ENCODE results near the gene GRM8.

GRM8 gene

GRCh38 chr7:127230192-127230925, 22.4 kb downstream of the GRM8 start:
- DNase-seq = no peak

DNA sequence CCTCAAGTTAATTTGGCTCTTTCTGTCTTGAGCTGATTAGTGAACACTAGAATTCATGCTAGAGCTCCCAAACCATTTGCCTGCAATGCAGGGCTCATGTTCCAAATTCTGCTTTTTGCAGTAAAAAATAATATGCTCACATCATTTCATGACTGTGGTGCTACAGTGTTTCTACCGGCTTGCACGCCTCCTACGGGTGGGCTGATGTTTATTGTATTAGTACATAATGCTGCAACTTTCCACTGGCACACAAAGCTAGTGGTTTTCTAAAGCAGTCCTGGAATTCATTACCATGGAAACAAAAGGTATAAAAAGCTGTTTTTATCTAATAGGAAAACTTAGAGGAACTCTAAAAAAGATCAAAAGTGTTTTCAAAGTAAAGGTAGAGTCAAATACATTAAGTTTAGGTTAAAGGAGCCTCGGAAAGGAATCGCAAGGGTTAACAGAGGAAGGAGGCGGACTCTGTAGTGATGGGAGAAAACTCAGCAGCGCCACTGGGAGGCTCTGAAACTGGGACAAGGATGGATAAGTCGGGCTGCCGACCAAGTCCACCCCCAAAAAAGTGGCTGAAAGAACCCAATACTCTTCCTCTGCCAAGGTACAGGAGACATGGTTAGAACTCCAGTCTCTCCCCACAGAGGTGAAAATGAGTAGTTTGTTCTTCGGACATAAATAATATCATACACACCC, 25.9 kb downstream of the GRM8 start:
- no peak for DNase-seq

GRCh38 chr7:127221731-127222130, 31.0 kb downstream of the GRM8 start:
- DNase-seq = no peak

DNA sequence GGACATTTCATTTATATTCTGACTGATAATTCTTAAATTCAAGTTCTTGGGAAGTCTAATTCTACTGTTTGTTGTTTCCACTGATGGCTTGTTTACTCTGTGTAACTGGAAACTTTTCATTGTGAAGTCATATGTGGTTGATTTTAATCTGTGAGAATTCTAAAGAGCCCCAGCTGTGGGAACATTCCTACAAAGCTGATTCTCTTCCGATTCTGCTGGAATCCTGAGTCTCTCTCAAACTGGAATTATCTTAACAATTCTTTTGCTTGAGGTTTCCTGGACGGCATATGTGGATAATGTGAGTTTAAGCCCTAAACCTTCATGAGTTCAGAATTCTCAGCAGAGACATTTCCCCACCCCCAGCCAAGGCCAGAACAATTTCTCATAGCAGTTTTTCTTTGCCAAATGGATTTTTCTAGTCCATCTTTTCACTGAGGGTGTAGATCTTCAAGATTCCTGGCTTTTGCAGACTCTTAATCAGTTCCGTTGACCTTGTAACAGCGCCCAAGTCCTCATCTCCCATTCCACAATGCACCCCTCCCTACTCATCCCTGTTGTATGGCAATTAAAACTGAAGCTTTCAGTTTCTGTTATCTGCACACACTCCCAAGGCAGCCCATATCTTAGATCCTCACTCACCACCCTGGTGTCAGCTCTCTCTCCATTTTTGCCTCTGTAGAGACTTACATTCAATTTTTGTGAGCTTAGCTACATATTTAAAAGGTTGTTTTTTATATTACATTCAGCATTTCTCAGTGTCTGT, 37.6 kb downstream of the GRM8 start:
- no peak for DNase-seq

DNA sequence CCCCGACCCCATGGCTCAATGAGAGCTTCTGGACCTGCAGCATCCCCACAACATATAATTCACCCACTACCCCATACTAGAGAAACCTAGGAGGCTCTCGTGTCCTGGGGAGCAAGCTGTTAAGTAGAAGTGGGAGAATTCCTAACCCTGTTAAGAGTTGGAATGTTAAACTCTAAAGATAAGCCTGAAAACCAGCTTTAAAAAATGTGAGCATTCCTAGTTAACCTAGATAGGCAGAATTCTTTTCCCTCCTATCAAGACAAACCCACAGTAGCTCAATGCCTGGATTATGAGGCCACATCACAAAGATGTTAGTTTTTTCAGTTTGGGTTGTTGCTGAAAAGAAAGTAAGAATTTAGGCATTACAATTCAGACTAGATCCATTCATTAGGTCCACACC, 42.9 kb downstream of the GRM8 start:
- no peak for DNase-seq

- no peak for DNase-seq
These were observed 43.9 kb downstream of the GRM8 start for GRCh38 chr7:127208860-127209259.

DNA sequence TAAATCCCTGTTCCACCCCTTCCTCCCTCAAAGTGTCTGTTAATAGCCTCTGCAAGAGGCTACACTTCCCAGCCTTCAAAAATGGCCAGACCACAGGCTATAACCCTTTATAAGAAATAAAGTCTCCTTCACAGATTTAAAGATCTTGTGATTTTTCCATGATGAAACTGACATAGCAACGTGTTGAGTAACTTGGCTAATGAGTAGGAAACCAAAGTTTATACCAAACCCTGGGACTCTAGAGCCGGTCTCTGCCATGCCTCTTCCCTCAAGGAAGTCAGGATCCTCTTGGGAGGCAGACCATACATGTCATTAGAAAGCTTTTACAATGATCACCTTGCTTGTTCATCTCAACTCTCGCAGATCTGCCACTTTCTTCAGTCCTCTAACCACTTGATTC, 44.4 kb downstream of the GRM8 start:
- DNase-seq = no peak

- DNase-seq = no peak
These were observed 44.9 kb downstream of the GRM8 start for GRCh38 chr7:127207806-127208205.

DNA sequence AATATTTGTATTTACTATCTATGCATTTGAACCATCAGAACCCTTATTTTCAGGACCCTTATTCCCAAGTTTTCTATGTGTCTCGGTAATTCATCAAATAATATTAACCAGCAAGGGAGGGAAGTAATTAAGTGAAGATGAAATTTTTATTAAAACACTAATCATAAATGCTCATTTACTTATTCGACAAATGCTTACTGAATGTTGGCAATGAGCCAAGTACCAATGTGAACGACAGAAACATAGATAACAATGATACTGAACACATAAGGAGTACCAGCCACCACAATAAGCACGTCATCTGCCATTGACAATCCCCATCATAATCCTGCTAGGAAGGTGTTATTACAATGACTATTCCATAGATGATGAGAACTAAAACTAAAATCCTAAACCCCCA, 45.5 kb downstream of the GRM8 start:
- DNase-seq = no peak

DNA sequence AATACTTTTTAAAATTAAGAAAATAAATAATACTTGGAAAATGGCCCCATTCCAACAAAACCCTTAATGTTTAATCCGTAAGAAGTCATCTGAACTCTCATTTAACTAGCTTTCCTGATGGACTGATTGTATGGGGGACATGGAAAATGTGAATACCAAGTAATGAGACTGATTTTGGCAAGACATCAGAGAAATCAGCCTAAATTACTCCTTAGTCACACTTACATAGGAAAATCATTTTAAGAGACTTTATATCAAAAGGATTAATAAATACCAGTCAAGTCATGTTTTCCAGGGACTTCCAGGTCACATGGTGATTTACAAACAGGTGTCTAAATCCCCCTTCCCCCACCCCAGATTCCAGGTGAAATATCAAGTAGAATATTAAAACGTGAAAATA, 58.2 kb downstream of the GRM8 start:
- no peak for DNase-seq

- DNase-seq = no peak
These were observed 62.9 kb downstream of the GRM8 start for GRCh38 chr7:127189886-127190285.

DNA sequence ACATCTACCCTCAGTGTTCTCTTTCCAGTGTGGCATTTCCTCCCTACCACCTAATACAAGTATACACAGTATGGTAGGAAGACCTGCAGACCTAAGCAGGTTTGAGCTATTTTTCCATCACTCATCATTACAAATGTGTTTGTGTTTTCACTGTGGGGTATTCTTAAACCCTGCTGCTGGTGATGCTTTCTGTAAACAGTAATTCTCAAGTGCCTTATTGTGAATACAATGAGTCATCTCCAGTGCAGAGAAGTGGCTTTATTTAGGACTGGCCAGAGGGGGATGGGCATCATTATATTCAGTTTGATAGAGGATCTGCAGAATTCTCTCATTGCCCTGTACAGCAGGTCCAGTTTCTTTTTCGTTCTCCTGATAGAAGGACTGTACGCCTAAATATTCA, 63.7 kb downstream of the GRM8 start:
- DNase-seq = no peak

DNA sequence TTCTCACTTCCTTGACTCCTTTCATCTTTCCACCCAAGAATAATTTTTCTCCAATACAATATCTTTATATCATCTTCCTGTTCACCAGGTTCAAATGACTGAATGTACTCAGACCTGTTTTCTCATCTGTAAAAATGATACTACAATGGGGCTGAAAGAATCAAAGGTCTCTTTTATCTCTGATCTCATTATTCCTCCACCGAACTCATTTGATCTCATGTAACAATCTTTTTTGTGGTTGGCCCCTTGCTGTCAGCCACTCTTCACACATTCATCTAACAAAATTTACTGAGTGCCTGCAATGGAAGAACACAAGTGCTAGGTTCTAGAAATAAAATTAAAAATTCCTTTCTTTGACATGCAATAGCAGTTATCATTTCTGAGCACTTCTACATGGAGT, 65.0 kb downstream of the GRM8 start:
- no peak for DNase-seq

DNA sequence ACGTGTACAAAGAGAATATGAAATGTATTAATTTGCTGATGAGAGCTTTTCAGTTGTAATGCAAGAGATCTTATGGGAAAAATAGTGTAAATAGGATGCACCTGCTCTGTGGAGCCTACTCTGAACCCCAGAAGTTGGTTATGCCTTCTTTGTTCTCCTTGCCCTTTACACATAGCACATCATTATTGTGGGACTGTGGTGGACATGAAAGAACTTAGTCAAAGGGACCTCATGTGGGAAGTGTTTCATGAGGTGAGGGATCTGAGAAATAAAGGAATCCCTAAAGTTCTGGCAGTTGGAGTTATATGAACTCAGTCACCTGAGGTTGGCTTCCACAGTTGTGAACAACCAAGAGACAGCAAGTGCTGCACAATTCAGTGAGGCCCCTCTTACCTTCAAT, 66.1 kb downstream of the GRM8 start:
- DNase-seq = no peak

GRCh38 chr7:127177156-127177555, 75.6 kb downstream of the GRM8 start:
- DNase-seq = no peak

GRCh38 chr7:127162366-127162765, 90.4 kb downstream of the GRM8 start:
- DNase-seq = no peak

DNA sequence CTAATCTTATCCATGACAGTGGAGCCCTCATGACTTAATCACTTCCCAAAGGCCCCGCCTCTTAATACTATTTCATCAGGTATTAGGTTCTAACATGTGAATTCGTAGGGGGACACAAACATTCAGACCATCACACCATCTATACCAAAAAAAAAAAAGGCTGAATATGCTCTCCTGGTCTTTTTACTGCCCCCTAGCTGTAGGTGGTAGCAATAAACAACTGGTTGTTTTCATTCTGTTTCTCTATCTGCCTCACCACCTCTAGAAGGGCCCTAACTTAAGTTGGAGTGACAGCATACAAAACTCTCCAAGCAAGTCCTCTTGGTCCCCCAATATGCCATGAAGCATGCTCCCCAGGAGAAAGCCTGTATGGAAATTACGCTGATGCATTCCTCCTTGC, 94.1 kb downstream of the GRM8 start:
- no peak for DNase-seq

DNA sequence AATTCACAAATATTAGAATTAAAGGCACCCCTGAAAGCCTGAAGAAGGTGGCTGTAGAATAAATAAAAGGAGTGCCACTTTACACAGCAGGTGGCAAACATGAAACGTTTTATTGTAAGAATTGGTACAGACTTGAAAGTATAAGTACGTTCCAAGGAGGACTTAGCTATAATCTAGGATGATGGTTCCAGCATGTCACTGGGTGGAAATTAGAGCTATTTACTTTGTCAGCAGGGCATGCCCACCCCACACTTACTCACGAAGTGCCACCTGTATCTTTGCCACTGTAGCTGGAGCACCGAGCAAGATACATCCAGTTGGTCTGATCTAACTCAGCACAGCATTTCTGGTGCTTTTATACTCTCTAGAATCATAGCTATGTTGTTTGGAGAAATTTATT, 97.8 kb downstream of the GRM8 start:
- DNase-seq = no peak

GRCh38 chr7:127154101-127154500, 98.6 kb downstream of the GRM8 start:
- no peak for DNase-seq

GRCh38 chr7:127153315-127153714, 99.4 kb downstream of the GRM8 start:
- DNase-seq = no peak

- DNase-seq = no peak
These were observed 100.3 kb downstream of the GRM8 start for GRCh38 chr7:127152423-127152822.

DNA sequence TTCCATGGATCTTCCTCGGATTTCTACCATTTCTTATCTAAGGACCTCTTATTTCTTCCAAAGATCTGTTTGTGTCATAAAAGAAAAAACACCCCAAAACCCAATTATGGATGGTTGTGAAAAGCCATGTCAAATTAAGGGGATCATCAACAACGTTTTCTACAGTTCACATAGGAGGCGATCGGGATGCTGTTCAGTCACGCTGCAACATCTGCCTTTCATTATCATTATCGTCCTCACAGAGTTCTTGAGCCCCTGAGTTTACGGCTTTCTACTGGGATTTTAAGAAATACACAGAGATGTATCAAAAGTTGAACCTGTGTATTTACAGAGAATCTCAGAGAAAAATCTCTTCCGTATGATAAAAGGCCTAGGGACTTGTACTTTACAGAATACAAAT, 101.4 kb downstream of the GRM8 start:
- no peak for DNase-seq

DNA sequence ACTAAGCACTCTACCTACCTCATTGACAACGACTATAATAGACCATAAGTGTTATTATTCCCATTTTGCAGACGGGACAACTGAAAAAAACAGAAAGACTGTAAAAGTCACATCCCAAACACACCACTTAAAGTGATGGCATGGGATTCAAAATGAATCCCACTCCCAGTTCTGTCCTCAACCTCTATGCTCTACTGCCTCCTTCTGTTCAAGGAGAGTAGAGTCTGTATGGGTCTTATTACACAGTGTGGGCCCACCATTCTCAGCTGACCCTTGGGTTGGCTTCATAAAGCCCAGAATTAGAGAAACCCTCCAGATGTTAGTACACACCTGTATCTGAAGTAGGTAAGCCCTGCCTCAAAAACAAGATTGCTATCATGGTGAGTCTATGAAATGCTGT, 102.2 kb downstream of the GRM8 start:
- DNase-seq = no peak
